ENCODE data around the gene JAK2.
"Not testable (repeated sequence)": the region's sequence is repeated elsewhere in the genome, so short reads cannot be mapped to it uniquely, and the experiment has no call there.

JAK2 gene

DNA sequence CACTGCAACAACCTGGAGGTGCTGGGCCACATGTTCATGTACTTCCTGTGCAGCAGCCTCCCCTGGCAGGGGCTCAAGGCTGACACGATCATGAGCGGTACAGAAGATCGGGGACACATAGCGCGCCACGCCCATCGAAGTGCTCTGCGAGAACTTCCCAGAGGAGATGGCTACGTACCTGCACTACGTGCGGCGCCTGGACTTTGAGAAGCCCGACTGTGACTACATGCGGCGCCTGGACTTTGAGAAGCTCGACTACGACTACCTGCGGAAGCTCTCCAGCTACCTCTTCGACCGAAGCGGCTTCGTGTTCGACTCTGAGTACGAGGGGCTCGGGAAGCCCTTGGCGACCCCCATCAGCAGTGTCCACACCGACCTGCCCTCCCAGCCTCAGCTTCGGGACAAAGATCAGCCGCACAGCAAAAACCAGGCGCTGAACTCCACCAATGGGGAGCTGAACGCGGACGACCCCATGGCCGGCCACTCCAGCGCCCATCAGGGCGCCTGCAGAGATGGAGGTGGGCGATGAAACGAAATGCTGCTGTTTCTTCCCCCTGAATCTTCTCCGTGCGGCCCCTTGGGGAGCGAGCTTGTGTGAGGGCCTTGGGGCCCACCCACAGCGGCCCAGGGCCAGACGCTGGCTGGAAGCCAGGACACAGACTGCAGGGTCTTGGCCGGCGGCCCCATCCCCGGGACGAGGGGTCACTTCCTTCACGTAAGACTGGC lies 56.5 kb downstream of the JAK2 start:
- DNase-seq (ENCODE audit: low read depth): no peak

DNA sequence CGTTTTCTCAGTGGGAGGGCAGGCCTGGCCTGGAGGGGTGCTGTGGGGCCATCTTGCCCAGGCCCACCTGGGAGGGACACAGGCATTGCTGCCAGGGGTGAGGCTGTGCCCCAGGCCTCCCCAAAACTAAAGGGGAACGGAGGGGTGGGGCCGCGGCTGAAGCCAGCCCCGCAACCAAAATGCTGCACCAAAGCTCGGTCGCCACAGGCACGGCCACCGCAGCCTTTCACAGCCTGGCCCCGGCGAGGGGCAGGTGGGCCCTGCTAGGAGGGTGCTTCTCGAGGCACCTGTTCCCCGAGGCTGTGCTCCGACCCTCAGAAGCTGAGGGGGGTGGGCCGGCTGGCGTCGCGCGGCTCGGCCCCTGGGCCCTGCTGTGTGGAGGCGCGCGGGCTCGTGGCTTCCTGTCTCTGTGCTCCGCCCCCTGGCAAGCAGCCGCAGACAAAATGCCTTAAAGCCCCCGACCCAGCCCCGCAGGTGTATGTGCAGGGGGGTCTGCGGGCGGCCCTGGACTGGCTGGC lies 57.6 kb downstream of the JAK2 start:
- no peak for DNase-seq (ENCODE audit: low read depth)

DNA sequence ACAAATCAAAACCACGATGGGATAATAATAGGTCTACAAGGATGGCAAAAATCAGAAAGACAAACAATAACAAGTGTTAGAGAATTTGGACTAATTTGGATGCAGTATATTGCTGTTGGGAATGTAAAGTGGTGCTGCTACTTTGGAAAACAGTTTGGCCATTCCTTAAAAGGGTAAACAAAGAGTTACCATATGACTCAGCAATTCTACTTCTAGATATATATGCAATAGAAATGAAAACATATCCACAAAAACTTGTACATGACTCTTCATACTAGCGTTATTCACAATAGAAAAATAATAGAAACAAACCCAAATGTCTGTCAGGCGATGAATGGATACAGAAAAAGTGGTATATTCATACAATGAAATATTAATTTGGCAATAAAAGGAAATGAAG lies 58.3 kb downstream of the JAK2 start:
- DNase-seq (ENCODE audit: low read depth): no peak

DNA sequence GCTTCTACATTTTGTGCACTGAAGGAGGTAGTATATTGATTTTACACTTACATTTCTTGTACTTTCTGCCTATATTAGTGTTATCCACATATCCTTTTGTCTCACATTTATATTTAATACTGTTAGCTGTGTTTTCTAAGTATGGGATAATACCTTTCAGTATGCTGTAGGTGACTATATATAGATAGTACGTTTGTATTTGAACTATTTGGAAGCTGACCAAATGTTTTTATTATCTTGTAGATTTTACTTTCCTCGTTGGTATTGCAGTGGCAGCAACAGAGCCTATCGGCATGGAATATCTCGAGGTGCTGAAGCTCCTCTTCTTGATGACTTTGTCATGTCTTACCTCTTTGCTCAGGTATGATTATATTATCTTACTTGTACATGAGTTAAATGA lies 59.1 kb downstream of the JAK2 start:
- DNase-seq (ENCODE audit: low read depth): no peak

DNA sequence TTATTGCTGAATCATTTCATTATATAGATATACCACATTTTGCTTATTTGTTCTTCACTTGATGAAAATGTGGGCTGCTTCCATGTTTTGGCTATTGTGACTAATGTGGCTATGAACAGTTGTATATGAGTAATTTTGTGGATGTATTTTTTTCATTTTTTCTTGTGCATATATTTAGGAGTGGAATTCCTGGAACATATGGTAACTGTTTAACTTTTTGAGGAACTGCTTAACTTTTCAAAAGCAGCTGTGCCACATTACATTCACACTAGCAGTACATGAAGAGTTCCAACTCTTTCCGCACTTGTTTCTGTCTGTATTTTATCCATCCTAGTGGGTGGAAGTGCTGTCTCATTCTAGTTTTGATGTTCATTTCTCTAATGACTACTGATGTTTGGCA lies 67.8 kb downstream of the JAK2 start:
- DNase-seq (ENCODE audit: low read depth): no peak

DNA sequence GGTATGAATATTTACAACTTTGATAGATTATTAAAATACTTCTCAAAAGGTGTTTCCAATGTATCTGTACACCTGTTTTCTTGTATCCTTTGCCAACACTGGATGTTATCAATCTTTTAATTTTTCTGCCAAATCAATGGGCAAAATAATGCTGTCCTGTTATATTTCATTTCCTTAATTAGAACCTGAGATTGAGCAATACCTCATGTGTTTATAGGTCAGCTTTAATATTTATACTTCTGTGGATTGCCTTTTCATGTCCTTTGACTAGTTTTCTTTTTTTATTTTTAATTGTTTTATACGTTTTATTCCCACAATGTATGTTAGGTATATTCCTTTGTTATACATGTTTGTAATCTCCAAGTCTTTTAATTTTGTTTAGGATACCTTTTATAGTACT lies 77.6 kb downstream of the JAK2 start:
- no peak for DNase-seq (ENCODE audit: low read depth)

DNA sequence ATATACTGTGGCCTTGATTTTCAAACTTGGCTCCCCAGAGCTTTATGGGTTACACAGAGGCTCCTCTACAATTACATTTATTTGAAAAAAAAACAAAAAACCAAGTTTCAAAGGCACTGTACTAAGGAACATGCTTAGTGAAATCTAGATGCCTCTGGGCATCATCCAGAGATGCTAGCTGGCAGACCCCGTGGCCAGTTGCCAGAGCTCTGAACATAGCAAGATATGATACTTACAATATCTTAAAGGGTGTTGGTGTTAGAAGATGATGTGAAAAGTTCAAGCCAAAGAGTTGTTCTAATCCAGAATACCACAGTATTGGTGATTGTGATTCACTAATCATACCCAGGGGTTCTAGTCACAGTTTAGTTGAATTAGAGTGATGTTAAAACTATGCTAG lies 87.8 kb downstream of the JAK2 start:
- no peak for DNase-seq (ENCODE audit: low read depth)

DNA sequence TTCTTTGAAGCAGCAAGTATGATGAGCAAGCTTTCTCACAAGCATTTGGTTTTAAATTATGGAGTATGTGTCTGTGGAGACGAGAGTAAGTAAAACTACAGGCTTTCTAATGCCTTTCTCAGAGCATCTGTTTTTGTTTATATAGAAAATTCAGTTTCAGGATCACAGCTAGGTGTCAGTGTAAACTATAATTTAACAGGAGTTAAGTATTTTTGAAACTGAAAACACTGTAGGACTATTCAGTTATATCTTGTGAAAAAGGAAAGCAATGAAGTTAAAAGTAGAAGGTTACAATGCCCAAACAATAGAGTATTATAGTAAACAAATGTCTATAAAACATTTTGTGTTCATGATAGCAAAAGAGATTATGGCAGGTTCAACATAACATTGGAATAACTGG lies 88.6 kb downstream of the JAK2 start:
- DNase-seq (ENCODE audit: low read depth): no peak

DNA sequence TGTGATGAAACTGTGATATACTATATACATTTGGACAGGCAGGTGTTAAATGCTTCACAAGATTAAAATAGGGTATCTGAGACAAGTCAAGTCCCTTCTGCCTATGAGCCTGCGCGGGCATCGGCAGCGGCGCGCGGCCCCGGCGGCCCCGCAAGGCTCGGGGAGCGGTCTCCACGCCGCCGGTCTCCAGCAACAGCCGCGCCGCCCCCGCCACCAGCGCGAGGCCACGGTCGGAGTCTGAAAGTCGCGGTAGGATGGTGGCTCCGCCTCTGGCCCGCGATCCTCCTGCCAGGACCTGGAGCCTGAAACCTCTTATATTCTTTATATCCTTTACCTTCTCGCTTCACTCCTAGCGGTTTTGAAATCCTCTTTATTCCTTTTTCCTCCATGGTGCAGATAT lies 100.9 kb downstream of the JAK2 start:
- no peak for DNase-seq (ENCODE audit: low read depth)

DNA sequence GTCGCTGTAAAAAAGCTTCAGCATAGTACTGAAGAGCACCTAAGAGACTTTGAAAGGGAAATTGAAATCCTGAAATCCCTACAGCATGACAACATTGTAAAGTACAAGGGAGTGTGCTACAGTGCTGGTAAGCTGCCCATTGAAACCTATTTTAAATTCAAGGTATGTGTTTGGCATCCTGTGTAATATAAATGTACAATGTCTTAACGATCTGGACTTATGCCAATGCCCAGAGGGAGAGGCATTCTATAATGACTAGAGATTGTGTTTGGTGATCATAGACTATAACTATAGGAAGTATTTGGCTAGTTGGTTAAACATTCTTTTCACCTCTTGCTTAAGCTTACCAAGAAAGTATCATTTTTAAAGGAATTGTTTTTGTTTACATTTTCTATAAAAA lies 104.7 kb downstream of the JAK2 start:
- DNase-seq (ENCODE audit: low read depth): no peak

DNA sequence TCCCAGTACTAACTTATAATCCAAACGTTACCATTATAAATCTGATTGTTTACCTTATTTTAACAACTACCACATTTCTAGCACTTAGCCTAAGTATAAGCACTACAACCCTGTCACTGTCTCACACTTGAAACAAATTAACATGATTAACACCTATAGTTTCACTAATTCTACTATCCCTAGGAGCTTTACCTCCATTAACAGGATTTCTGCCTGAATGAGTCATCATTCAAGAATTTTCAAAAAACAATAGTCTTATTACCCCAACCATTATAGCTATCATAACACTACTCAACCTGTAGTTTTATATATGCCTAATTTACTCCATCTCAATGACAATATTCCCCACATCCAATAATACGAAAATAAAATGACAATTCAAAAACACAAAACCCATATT lies 110.7 kb downstream of the JAK2 start:
- no peak for DNase-seq (ENCODE audit: low read depth)

DNA sequence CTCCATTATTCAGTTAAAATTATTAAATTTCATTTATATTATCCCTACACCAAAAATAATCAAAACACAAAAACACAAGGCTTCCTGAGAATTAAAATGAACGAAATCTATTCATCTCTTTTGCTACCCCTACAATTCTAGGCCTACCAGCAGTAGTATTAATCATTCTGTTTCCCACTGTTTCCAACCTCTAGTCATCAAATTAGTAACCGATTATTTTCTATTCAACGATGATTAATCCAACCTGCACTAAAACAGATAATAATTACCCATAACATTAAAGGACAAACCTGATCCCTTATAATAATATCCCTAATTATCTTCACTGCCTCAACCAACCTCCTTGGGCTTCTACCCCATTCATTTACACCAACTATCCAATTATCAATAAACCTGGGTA lies 114.4 kb downstream of the JAK2 start:
- no peak for DNase-seq (ENCODE audit: low read depth)

DNA sequence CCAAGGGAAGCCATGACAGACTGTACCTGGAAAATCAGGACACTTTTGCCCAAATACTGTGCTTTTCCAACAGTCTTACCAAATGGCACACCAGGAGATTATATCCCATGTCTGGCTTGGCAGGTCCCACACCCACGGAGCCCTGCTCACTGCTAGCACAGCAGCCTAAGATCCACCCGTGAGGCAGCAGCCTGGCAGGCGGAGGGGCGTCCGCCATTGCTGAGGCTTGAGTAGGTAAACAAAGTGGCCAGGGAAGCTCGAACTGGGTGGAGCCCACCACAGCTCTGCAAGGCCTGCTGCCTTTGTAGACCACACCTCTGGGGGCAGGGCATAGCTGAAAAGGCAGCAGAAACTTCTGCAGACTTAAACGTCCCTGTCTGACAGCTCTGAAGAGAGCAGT lies 116.1 kb downstream of the JAK2 start:
- not testable (repeated sequence) for DNase-seq (ENCODE audit: low read depth)

DNA sequence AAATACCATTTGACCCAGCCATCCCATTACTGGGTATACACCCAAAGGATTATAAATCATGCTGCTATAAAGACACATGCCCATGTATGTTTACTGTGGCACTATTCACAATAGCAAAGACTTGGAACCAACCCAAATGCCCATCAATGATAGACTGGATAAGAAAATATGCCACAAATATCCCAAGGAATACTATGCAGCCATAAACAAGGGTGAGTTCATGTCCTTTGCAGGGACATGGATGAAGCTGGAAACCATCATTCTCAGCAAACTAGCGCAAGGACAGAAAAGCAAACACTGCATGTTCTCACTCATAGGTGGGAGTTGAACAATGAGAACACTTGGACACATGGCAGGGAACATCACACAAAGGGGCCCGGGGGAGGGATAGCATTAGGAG lies 121.4 kb downstream of the JAK2 start:
- not testable (repeated sequence) for DNase-seq (ENCODE audit: low read depth)

DNA sequence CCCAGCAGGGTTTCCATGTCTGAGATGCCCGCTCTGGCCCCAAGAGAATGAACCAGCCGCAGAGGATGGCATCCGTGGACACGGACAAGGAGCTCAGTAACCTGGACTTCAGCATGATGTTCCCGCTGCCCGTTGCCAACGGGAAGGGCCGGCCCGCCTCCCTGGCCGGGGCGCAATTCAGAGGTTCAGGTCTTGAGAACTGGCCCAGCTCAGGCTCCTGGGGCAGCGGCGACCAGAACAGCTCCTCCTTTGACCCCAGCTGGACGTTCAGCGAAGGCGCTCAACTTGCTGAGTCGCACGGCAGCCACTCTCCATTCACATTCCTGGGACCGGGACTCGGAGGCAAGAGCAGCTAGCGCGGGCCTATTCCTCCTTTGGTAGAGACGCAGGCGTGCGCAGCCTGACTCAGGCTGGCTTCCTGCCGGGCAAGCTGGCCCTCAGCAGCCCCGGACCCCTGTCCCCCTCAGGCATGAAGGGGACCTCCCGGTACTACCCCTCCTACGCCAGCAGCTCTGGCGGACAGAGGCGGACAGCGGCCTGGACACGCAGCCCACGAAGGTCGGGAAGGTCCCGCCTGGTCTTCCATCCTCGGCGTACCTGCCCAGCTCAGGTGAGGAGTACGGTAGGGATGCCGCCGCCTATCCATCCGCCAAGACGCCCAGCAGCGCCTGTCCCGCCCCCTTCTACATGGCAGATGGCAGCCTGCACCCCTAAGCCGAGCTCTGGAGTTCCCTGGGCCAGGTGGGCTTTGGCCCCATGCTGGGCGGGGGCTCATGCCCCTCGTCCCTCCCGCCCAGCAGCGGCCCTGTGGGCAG lies 126.0 kb downstream of the JAK2 start:
- DNase-seq (ENCODE audit: low read depth): no peak

DNA sequence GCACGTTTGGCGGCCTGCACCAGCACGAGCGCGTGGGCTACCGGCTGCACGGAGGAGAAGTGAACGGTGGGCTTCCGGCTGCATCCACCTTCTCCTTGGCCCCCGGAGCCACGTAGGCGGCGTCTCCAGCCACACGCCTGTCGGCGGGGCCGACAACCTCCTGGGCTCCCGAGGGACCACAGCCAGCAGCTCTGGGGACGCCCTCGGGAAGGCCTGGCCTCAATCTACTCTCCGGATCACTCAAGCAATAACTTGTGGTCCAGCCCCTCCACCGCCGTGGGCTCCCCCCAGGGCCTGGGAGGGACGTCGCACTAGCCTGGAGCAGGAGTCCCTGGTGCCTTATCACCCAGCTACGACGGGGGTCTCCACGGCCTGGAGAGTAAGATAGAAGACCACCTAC lies 126.6 kb downstream of the JAK2 start:
- DNase-seq (ENCODE audit: low read depth): no peak

DNA sequence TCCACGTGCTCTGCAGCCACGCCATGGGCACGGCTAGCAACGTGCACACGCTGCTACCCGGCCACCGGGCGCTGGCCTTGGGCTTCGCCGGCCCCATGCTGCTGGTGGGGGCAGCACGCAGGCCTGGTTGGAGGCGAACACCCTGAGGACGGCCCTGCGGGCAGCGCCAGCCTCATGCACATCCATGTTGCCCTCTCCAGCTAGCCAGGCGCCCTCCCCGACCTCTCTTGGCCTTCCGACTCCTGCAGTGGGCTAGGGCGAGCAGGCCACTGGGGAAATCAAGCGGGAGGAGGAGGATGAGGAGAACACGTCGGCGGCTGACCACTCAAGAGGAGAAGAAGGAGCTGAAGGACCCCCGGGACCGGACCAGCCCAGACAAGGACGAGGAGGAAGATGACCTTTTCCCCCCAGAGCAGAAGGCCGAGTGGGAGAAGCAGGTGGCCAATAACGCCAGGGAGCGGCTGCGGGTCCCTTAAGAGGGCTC lies 127.1 kb downstream of the JAK2 start:
- DNase-seq (ENCODE audit: low read depth): no peak

DNA sequence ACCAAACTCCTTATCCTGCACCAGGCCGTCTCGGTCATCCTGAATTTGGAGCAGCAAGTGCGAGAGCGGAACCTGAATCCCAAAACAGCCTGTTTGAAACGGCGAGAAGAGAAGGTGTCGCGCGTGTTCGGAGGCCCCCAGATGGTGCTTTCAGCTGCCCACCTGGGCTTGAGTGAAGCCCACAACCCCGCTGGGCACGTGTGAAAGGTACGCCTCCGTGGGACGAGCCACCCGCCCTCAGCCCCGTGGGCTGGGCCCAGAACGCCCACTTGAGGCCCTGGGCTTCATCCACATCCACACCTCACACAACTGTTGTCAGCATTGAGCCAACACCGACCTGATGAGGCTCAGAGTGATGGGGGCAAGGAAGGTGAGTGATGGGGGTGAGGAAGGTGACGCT lies 127.6 kb downstream of the JAK2 start:
- no peak for DNase-seq (ENCODE audit: low read depth)

DNA sequence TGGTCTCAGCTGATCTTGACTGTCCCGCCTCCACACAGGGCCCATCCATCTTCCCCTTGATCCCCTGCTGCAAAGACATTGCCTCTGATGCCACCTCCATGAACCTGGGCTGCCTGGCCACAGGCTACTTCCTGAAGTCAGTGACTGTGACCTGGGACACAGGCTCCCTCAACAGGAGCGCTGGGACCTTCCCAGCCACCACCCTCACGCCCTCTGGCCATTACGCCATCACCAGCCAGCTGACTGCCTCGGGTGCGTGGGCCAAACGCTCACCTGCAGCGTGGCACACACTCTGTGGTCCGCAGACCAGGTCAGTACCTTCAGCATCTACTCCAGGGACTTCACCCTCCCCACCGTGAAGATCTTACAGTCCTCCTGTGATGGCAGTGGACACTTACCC lies 128.5 kb downstream of the JAK2 start:
- DNase-seq (ENCODE audit: low read depth): no peak

DNA sequence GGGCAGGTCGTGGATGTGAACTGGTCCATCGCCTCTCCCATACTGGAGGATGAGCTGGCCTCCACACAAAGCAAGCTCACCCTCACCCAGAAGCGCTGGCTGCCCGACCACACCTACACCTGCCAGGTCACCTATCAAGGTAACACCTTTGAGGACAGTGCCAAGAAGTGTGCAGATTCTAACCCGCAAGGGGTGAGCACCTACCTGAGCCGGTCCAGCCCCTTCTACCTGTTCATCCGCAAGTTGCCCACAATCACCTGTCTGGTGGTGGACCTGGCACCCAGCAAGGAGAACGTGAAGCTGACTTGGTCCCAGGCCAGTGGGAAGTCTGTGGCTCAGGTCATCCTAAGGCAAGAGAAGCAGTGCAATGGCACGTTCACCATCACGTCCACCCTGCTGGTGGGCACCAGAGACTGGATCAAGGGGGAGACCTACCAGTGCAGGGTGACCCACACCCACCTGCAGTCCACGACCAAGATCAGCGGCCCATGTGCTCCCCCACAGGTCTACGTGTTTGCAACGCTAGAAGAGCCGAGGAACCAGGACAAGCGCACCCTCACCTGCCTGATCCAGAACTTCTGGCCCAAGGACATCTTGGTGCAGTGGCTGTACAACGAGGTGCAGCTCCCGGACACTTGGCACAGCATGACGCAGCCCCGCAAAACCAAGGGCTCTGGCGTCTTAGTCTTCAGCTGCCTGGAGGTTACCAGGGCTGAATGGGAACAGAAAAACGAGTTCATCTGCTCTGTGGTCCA lies 129.1 kb downstream of the JAK2 start:
- no peak for DNase-seq (ENCODE audit: low read depth)

DNA sequence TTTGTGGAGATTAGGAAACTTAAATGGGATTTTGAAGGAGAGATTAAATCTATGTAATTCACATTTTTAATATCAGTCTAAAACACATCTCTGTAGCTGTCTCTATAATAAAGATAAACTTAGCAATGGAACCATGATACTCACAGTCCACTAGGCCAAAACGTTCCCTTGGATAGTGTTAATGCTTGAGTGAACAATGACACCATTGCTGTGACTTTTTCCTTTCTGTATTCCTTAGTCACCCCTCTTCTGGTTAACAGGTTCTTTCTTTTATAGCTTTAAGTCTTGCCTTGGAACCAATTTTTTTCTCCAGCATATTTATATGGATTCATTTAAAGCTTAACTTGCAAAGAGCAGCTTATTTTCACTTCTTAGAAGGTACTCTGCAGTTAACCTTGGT lies 137.0 kb downstream of the JAK2 start:
- DNase-seq (ENCODE audit: low read depth): no peak

DNA sequence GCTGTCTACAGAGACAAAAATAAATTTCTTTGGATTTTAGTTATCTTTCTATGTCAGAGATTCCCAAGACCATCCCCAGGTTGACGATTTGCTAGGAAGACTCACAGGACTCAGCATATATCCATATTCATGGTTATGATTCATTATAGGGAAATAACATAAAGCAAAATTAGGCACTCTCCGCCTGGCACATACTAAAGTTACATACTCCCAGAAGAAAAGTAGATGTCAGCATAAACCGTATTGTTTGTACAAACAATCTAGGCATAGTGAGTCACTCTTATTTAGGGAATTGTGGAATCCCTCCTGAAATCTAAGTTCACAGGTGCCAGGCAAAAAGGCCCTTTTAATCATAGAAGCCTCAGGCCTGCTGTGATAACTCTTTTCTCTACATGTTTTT lies 137.4 kb downstream of the JAK2 start:
- no peak for DNase-seq (ENCODE audit: low read depth)

DNA sequence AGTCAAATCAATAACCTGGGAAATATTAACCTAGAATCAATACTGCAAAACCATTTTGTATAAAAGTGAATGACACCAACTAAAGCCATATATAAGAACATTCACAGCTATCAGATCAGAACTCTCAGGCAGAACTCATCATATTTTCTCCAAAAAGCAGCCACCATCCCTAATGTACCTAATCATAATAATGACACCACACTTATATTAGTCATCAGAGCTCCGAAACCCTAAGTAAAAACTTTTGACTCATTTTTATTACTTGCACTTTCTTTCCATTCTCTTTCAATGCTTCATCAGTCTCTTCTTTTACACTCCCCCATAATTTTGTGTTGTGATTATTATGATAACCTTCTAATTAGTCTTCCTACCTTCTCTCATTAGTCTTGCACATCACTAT lies 155.1 kb downstream of the JAK2 start:
- no peak for DNase-seq (ENCODE audit: low read depth)

Measured in T follicular helper cell (primary cell).